GM19023 (cell line): ENCODE results near the gene RUSF1.
"Not testable (repeated sequence)": the region's sequence is repeated elsewhere in the genome, so short reads cannot be mapped to it uniquely, and the experiment has no call there.

Experiments used
- ATAC-seq: cut with Tn5 transposase; IDR thresholded peaks from one replicate; pipeline ENCODE4 v1.9.1; 2021; ENCODE audit warnings: mild to moderate bottlenecking, moderate library complexity; ENCODE audit not compliant: unreplicated experiment

RUSF1 gene

GRCh38 chr16:31488468-31489297 lies 19.5 kb downstream of the RUSF1 start:
- ATAC-seq: no peak

GRCh38 chr16:31487720-31488467 lies 20.3 kb downstream of the RUSF1 start:
- ATAC-seq: peak; percentile 87

GRCh38 chr16:31487071-31487719 lies 21.0 kb downstream of the RUSF1 start:
- peak; percentile 3 for ATAC-seq

- ATAC-seq: no peak
These were observed 22.1 kb downstream of the RUSF1 start for GRCh38 chr16:31486045-31486444.

- ATAC-seq: no peak
These were observed 22.6 kb downstream of the RUSF1 start for GRCh38 chr16:31485571-31485970.

GRCh38 chr16:31484491-31485171 lies 23.6 kb downstream of the RUSF1 start:
- no peak for ATAC-seq

GRCh38 chr16:31484048-31484447 lies 24.1 kb downstream of the RUSF1 start:
- ATAC-seq: not testable (repeated sequence)

- ATAC-seq: no peak
These were observed 25.1 kb downstream of the RUSF1 start, which contains the start of gene SLC5A2 for GRCh38 chr16:31483081-31483480. TSS of gene SLC5A2 (plus strand) at chr16:31483123. CDS start at chr16:31483137, 14 bp downstream.

GRCh38 chr16:31480851-31481536 lies 27.2 kb downstream of the RUSF1 start:
- ATAC-seq: no peak

GRCh38 chr16:31479751-31480150 lies 28.4 kb downstream of the RUSF1 start:
- ATAC-seq: no peak

- ATAC-seq: no peak
These were observed 29.2 kb downstream of the RUSF1 start for GRCh38 chr16:31478956-31479355.

- peak; percentile 28 for ATAC-seq
These were observed 30.7 kb downstream of the RUSF1 start for GRCh38 chr16:31477220-31478216.

GRCh38 chr16:31476303-31477219 lies 31.6 kb downstream of the RUSF1 start:
- ATAC-seq: peak; percentile 38

GRCh38 chr16:31475946-31476302 lies 32.3 kb downstream of the RUSF1 start:
- no peak for ATAC-seq

- no peak for ATAC-seq
These were observed 33.1 kb downstream of the RUSF1 start for GRCh38 chr16:31474773-31475738.

- ATAC-seq: no peak
These were observed 33.9 kb downstream of the RUSF1 start for GRCh38 chr16:31474173-31474714.
